GM12878 (cell line): Measurements from ENCODE around the gene LIN28B.

Source experiments
- MYB ChIP-seq: fragments of 150-350 bp; IDR thresholded peaks from 2 replicates; pipeline ENCODE4 v1.6.1; 2014; ENCODE audit warnings: mild to moderate bottlenecking, low read depth, low read length, borderline replicate concordance
- MYC ChIP-seq: IDR thresholded peaks from 2 replicates; pipeline ENCODE4 v1.6.1; 2011; ENCODE audit warnings: mild to moderate bottlenecking, low read length, moderate library complexity, inconsistent platforms; ENCODE audit not compliant: insufficient read depth, insufficient replicate concordance, insufficient read length, severe bottlenecking
- NRF1 ChIP-seq: conservative IDR thresholded peaks from 2 replicates; pipeline ENCODE4 v1.6.1; 2011; ENCODE audit warnings: mild to moderate bottlenecking, low read depth, low read length, improper control_type of control experiment
- TAF1 ChIP-seq: IDR thresholded peaks from 2 replicates; pipeline ENCODE4 v1.6.1; 2011; ENCODE audit warnings: mild to moderate bottlenecking, low read depth, low read length, borderline replicate concordance
- TF ChIP-seq, protein P1 (sequence below), 3 experiments: IDR thresholded peaks in 2 of 3; conservative IDR thresholded peaks in 1 of 3; 2 replicates each; pipeline ENCODE4 v1.5.1; 2011; ENCODE audit warnings: low read depth in 3 of 3, low read length in 3 of 3, mild to moderate bottlenecking in 3 of 3, control low read depth in 2 of 3, moderate library complexity in 2 of 3, inconsistent platforms in 1 of 3, mixed read lengths in 1 of 3; ENCODE audit not compliant: control insufficient read depth in 2 of 3, insufficient read depth in 1 of 3; ENCODE audit errors: extremely low read depth in 1 of 3

DNA sequence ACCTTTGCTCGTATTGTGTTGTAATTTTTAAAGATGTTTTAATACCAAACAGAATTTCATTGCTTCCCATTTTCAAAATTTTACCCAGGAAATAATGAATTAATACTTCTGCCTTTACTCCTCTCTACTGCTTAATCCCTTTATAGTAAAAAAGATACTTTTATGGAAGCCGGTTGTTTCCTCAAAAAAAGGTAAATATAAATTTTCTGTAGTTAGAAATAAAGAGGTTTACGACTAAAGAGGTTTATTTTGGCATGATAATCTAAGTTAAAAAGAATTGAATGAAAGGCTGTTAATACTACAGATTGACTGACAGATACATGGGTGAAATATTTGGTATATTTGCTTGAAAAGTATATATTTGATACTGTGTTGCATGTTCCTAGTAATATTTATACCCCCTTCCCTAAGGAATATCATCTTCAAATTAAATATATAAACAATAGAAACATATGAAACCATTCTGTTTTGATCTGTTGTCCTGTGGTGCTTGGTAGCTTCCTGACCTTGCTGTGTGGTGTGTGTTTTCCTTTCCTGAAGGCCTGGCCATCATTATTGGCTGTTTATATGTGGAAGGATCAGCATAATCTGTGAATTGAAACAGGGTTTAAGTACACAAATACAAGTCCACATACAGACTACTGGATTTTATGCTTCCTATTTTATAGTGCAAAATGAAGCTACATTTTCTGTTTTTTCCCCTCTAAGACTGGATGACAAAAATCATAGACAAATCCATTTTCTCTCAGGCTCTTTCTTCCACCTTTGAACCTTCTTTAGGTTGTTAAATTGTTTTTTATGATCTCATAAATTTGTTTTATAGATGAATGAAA lies 2.3 kb downstream of the LIN28B start:
- no peak for TF ChIP-seq NRF1
- no peak for TF ChIP-seq MYB
- TF ChIP-seq MYC: no peak
- TF ChIP-seq TAF1: no peak
- TF ChIP-seq, protein P1, sequence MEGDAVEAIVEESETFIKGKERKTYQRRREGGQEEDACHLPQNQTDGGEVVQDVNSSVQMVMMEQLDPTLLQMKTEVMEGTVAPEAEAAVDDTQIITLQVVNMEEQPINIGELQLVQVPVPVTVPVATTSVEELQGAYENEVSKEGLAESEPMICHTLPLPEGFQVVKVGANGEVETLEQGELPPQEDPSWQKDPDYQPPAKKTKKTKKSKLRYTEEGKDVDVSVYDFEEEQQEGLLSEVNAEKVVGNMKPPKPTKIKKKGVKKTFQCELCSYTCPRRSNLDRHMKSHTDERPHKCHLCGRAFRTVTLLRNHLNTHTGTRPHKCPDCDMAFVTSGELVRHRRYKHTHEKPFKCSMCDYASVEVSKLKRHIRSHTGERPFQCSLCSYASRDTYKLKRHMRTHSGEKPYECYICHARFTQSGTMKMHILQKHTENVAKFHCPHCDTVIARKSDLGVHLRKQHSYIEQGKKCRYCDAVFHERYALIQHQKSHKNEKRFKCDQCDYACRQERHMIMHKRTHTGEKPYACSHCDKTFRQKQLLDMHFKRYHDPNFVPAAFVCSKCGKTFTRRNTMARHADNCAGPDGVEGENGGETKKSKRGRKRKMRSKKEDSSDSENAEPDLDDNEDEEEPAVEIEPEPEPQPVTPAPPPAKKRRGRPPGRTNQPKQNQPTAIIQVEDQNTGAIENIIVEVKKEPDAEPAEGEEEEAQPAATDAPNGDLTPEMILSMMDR (IDR thresholded peaks at IDR 0.05 in 2 of 3, conservative IDR thresholded peaks at IDR 0.05 in 1 of 3; ENCODE audit: control insufficient read depth in 2 of 3, extremely low read depth in 1 of 3, insufficient read depth in 1 of 3, low read depth in 3 of 3, low read length in 3 of 3): no peak
